GM18870 (cell line): Measurements from ENCODE around the gene DOK6.
"Not testable (repeated sequence)": the region's sequence is repeated elsewhere in the genome, so short reads cannot be mapped to it uniquely, and the experiment has no call there.

Source experiments
- ATAC-seq: cut with Tn5 transposase; IDR thresholded peaks from one replicate; pipeline ENCODE4 v1.9.1; 2021; ENCODE audit warnings: moderate library complexity; ENCODE audit not compliant: unreplicated experiment

Gene DOK6

GRCh38 chr18:69845593-69846506 lies 445.2 kb downstream of the DOK6 start:
- no peak for ATAC-seq

GRCh38 chr18:69853051-69853450 lies 452.4 kb downstream of the DOK6 start:
- no peak for ATAC-seq

GRCh38 chr18:69854455-69854854 lies 453.8 kb downstream of the DOK6 start:
- no peak for ATAC-seq

GRCh38 chr18:69858897-69859296 lies 458.2 kb downstream of the DOK6 start:
- ATAC-seq, result no peak

GRCh38 chr18:69864802-69865201 lies 464.1 kb downstream of the DOK6 start:
- ATAC-seq, result peak; percentile 91

GRCh38 chr18:69865776-69866175 lies 465.1 kb downstream of the DOK6 start:
- ATAC-seq, result no peak

- no peak for ATAC-seq
These were observed 465.5 kb downstream of the DOK6 start for GRCh38 chr18:69866212-69866611.

- no peak for ATAC-seq
These were observed 470.0 kb downstream of the DOK6 start for GRCh38 chr18:69870736-69871135.

- ATAC-seq, result no peak
These were observed 470.7 kb downstream of the DOK6 start for GRCh38 chr18:69871363-69871762.

GRCh38 chr18:69872661-69873060 lies 472.0 kb downstream of the DOK6 start:
- ATAC-seq, result no peak

- ATAC-seq, result no peak
These were observed 473.4 kb downstream of the DOK6 start for GRCh38 chr18:69874058-69874457.

- no peak for ATAC-seq
These were observed 475.8 kb downstream of the DOK6 start for GRCh38 chr18:69876490-69876889.

GRCh38 chr18:69878213-69878933 lies 477.7 kb downstream of the DOK6 start:
- no peak for ATAC-seq

GRCh38 chr18:69879051-69879450 lies 478.4 kb downstream of the DOK6 start:
- ATAC-seq, result not testable (repeated sequence)

- ATAC-seq, result no peak
These were observed 479.4 kb downstream of the DOK6 start for GRCh38 chr18:69880083-69880482.

- ATAC-seq, result peak; percentile 47
These were observed 482.4 kb downstream of the DOK6 start for GRCh38 chr18:69882965-69883668.

GRCh38 chr18:69883781-69884180 lies 483.1 kb downstream of the DOK6 start:
- no peak for ATAC-seq

- no peak for ATAC-seq
These were observed 484.7 kb downstream of the DOK6 start for GRCh38 chr18:69885355-69885754.

- ATAC-seq, result peak; percentile 84
These were observed 485.3 kb downstream of the DOK6 start for GRCh38 chr18:69885841-69886531.

- ATAC-seq, result no peak
These were observed 486.6 kb downstream of the DOK6 start for GRCh38 chr18:69887256-69887655.

- ATAC-seq, result peak; percentile 23
These were observed 488.3 kb downstream of the DOK6 start for GRCh38 chr18:69889009-69889408.
